ENCODE results near the gene TXNRD3.

Gene TXNRD3

DNA sequence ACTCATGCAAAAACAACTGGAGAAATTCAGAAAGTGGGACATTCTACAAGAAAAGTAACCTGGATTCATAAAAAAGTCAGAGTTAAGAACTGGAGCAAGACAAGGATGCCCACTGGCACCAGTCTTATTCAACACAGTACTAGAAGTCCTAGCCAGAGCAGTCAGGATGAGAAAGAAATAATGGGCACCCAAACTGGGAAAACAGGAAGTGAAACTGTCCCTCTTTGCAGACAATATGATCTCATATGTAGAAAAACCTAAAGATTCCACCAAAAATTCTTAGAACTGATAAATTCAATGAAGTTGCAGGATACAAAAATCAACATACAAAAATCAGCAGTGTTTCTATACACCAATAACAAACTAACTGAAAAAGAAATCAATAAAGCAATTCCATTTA is 37.4 kb downstream of the TXNRD3 start:
- DNase-seq, result no peak
- TF ChIP-seq, protein P1, sequence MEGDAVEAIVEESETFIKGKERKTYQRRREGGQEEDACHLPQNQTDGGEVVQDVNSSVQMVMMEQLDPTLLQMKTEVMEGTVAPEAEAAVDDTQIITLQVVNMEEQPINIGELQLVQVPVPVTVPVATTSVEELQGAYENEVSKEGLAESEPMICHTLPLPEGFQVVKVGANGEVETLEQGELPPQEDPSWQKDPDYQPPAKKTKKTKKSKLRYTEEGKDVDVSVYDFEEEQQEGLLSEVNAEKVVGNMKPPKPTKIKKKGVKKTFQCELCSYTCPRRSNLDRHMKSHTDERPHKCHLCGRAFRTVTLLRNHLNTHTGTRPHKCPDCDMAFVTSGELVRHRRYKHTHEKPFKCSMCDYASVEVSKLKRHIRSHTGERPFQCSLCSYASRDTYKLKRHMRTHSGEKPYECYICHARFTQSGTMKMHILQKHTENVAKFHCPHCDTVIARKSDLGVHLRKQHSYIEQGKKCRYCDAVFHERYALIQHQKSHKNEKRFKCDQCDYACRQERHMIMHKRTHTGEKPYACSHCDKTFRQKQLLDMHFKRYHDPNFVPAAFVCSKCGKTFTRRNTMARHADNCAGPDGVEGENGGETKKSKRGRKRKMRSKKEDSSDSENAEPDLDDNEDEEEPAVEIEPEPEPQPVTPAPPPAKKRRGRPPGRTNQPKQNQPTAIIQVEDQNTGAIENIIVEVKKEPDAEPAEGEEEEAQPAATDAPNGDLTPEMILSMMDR (IDR thresholded peaks at IDR 0.05; ENCODE audit: low read length), result no peak
- no peak for TF ChIP-seq EZH2 (optimal IDR thresholded peaks at IDR 0.05; ENCODE audit: low read depth, low read length)
- no peak for TF ChIP-seq EZH2phosphoT487 (IDR thresholded peaks at IDR 0.05; ENCODE audit: low read length)
- H3K4me1 ChIP-seq (ENCODE audit: low read length), result no peaks in the 10 kb centered on the region
- no peak overlapping the region for H3K4me2 ChIP-seq (ENCODE audit: low read depth, low read length)
- no peaks in the 10 kb centered on the region for H3K79me2 ChIP-seq (ENCODE audit: low read length)
- no peaks in the 10 kb centered on the region for H3K9me2 ChIP-seq (replicated peaks; ENCODE audit: insufficient read depth, low read length)
- H3K4me3 ChIP-seq (ENCODE audit: low read length), result no peak overlapping the region
- no peaks in the 10 kb centered on the region for H3K27me3 ChIP-seq (replicated peaks; ENCODE audit: insufficient read depth, low read length)
- H3F3A ChIP-seq (ENCODE audit: insufficient read depth, low read length), result no peaks in the 10 kb centered on the region
- no peaks in the 10 kb centered on the region for H3K9me3 ChIP-seq (replicated peaks; ENCODE audit: insufficient read depth, low read length)
- H3K36me3 ChIP-seq (replicated peaks; ENCODE audit: insufficient read depth, low read length), result no peaks in the 10 kb centered on the region
- no peak overlapping the region for H3K9ac ChIP-seq (ENCODE audit: low read length)
- no peak overlapping the region for H2AFZ ChIP-seq (ENCODE audit: low read length)
- H3K27ac ChIP-seq (ENCODE audit: low read length), result no peak overlapping the region
- H4K20me1 ChIP-seq (ENCODE audit: insufficient read depth, low read length), result no peaks in the 10 kb centered on the region

DNA sequence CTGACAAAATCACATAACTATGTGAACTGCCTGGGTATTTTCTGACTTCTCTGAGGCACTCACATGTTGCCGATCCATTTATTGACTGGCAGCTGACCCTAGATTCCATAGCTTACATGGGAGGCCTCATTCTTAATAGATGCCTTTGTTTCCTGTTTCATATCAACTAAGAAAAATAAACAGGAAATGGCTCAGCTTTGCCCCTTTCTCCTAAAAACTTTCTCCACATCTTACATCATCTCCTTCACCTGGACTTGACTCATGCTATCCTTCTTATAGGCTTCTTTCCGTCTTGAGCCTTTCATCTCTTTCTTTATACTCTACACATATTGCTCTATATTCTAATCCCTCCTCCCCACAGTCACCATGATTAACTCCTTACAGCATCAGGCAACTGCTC is 38.0 kb downstream of the TXNRD3 start:
- H3K9me3 ChIP-seq (replicated peaks; ENCODE audit: insufficient read depth, low read length), result no peaks in the 10 kb centered on the region
- H4K20me1 ChIP-seq (ENCODE audit: insufficient read depth, low read length), result no peaks in the 10 kb centered on the region
- H3K27ac ChIP-seq (ENCODE audit: low read length), result no peak overlapping the region
- TF ChIP-seq EZH2phosphoT487 (IDR thresholded peaks at IDR 0.05; ENCODE audit: low read length), result no peak
- no peak for TF ChIP-seq EZH2 (optimal IDR thresholded peaks at IDR 0.05; ENCODE audit: low read depth, low read length)
- TF ChIP-seq, protein P1 (IDR thresholded peaks at IDR 0.05; ENCODE audit: low read length), result no peak
- no peaks in the 10 kb centered on the region for H3K79me2 ChIP-seq (ENCODE audit: low read length)
- H3K27me3 ChIP-seq (replicated peaks; ENCODE audit: insufficient read depth, low read length), result no peaks in the 10 kb centered on the region
- DNase-seq, result no peak
- no peak overlapping the region for H3K4me2 ChIP-seq (ENCODE audit: low read depth, low read length)
- no peaks in the 10 kb centered on the region for H3K36me3 ChIP-seq (replicated peaks; ENCODE audit: insufficient read depth, low read length)
- no peak overlapping the region for H2AFZ ChIP-seq (ENCODE audit: low read length)
- no peaks in the 10 kb centered on the region for H3K9me2 ChIP-seq (replicated peaks; ENCODE audit: insufficient read depth, low read length)
- no peaks in the 10 kb centered on the region for H3F3A ChIP-seq (ENCODE audit: insufficient read depth, low read length)
- H3K4me3 ChIP-seq (ENCODE audit: low read length), result no peak overlapping the region
- H3K4me1 ChIP-seq (ENCODE audit: low read length), result no peaks in the 10 kb centered on the region
- no peak overlapping the region for H3K9ac ChIP-seq (ENCODE audit: low read length)

DNA sequence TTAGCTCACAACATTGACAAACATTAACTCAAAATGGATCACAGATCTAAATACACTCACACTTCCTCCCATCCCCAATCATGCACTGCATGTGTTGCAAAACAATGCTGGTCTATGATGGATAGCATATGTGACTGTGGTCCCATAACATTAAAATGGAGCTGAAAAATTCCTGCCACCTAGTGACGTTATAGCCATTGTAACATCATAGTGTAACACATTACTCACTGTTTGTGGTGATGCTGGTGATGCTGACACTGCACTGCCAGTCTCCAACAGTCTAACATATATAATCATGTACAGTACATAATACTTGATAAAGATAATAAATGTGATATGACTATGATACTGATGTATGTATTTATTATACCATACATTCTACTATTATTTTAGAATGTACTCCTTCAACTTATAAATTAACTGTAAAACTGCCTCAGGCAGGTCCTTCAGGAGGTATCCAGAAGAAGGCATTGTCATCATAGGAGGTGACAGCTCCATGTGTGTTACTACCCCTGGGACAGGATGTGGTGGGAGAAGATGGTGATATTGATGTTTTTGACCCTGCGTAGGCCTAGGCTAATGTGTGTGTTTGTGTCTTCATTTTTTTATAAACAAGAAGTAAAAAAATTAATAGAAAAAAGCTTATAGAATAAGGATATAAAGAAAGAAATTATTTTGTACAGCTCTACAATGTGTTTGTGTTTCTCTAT is 41.3 kb downstream of the TXNRD3 start:
- Histone ChIP-seq H3K9me2 (replicated peaks; ENCODE audit: insufficient read depth, low read length) (no peaks in the 10 kb centered on the region), H3K36me3 (replicated peaks; ENCODE audit: insufficient read depth, low read length) (no peaks in the 10 kb centered on the region), H3K4me3 (ENCODE audit: low read length) (no peak overlapping the region), H3K27ac (ENCODE audit: low read length) (no peak overlapping the region), H2AFZ (ENCODE audit: low read length) (no peak overlapping the region), H3F3A (ENCODE audit: insufficient read depth, low read length) (no peaks in the 10 kb centered on the region), H3K4me1 (ENCODE audit: low read length) (no peaks in the 10 kb centered on the region), H3K9ac (ENCODE audit: low read length) (no peak overlapping the region), H3K4me2 (ENCODE audit: low read depth, low read length) (no peak overlapping the region), H3K79me2 (ENCODE audit: low read length) (no peaks in the 10 kb centered on the region), H3K9me3 (replicated peaks; ENCODE audit: insufficient read depth, low read length) (no peaks in the 10 kb centered on the region), H3K27me3 (replicated peaks; ENCODE audit: insufficient read depth, low read length) (no peaks in the 10 kb centered on the region), H4K20me1 (ENCODE audit: insufficient read depth, low read length) (no peaks in the 10 kb centered on the region)
- no peak for DNase-seq
- TF ChIP-seq EZH2phosphoT487 (IDR thresholded peaks at IDR 0.05; ENCODE audit: low read length), result no peak

DNA sequence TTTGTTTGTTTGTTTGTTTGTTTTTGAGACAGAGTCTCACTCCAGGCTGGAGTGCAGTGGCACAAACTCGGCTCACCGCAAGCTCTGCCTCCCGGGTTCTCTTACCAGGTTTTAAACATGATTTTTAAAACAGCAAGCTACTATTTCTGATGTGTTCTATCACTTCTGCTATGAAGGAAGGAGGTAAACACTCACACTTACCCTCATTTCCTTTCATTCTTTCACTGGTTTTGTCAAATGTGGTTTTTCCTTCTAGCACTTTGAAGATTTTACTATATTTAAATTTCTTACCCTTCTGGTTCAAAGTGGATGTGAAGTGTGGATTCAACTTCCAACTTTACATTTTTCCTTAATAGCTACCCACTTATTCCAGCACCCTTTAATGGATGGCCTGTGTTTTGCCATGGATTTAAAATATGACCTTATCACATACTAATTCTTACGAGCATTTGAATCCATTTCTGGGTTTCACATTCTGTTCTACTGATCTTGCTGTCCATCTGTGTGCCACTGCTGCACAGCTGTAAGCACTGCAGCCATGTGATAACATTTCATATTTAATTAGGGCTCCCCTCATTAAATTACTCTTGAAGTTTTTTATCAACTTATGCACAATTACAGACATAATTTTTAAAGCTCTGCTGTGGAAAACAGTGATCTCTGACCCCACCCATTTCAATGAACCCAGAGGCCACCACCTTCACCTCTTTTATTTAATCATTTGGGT is 42.3 kb downstream of the TXNRD3 start:
- H3K9me2 ChIP-seq (replicated peaks; ENCODE audit: insufficient read depth, low read length), result no peaks in the 10 kb centered on the region
- no peaks in the 10 kb centered on the region for H3K79me2 ChIP-seq (ENCODE audit: low read length)
- no peaks in the 10 kb centered on the region for H3K36me3 ChIP-seq (replicated peaks; ENCODE audit: insufficient read depth, low read length)
- H3K4me1 ChIP-seq (ENCODE audit: low read length), result no peaks in the 10 kb centered on the region
- H3K27me3 ChIP-seq (replicated peaks; ENCODE audit: insufficient read depth, low read length), result no peaks in the 10 kb centered on the region
- no peak overlapping the region for H3K4me3 ChIP-seq (ENCODE audit: low read length)
- H3F3A ChIP-seq (ENCODE audit: insufficient read depth, low read length), result no peaks in the 10 kb centered on the region
- H3K4me2 ChIP-seq (ENCODE audit: low read depth, low read length), result no peak overlapping the region
- H4K20me1 ChIP-seq (ENCODE audit: insufficient read depth, low read length), result no peaks in the 10 kb centered on the region
- H3K9me3 ChIP-seq (replicated peaks; ENCODE audit: insufficient read depth, low read length), result no peaks in the 10 kb centered on the region
- H2AFZ ChIP-seq (ENCODE audit: low read length), result no peak overlapping the region
- no peak overlapping the region for H3K27ac ChIP-seq (ENCODE audit: low read length)
- H3K9ac ChIP-seq (ENCODE audit: low read length), result no peak overlapping the region
- DNase-seq, result no peak
- TF ChIP-seq, protein P1 (IDR thresholded peaks at IDR 0.05; ENCODE audit: low read length), result no peak
- TF ChIP-seq EZH2 (optimal IDR thresholded peaks at IDR 0.05; ENCODE audit: low read depth, low read length) (no peak), EZH2phosphoT487 (IDR thresholded peaks at IDR 0.05; ENCODE audit: low read length) (no peak)
